ENCODE measurements around the gene DNAJC15. TPM values are rescaled to one million over a fixed set of nuclear protein-coding genes. Genes with fewer than 3 reads are reported as not detected.

The DNAJC15 gene
- polyA plus RNA-seq, 1 donor (not counting 4 experiments of a cell fraction or from before 2014, with no cell fraction given), result 38.5 TPM

- Histone ChIP-seq H3K79me2 (ENCODE audit: control insufficient read depth, insufficient read depth, low read length) (no peaks in the 10 kb centered on the region), H3K9me3 (ENCODE audit: control insufficient read depth, low read depth, low read length) (no peaks in the 10 kb centered on the region), H4K20me1 (ENCODE audit: control insufficient read depth, extremely low read depth, insufficient read depth, low read length) (no peaks in the 10 kb centered on the region), H3K36me3 (ENCODE audit: control insufficient read depth in 2 of 2, extremely low read depth in 1 of 2, insufficient read depth in 2 of 2, low read length in 2 of 2) (no peaks in the 10 kb centered on the region), H3K27me3 (ENCODE audit: control insufficient read depth, extremely low read depth, insufficient read depth, low read length) (no peaks in the 10 kb centered on the region), H2AFZ (ENCODE audit: control insufficient read depth, low read length) (no peak overlapping the region), H3K4me2 (ENCODE audit: control insufficient read depth, extremely low read depth, insufficient read depth, low read depth, low read length) (no peak overlapping the region), H3K4me3 (ENCODE audit: control insufficient read depth in 2 of 3, extremely low read depth in 1 of 3, insufficient read depth in 2 of 3, low read depth in 1 of 3, low read length in 3 of 3) (no peak overlapping the region), H3K27ac (ENCODE audit: control insufficient read depth, insufficient read depth, low read length) (no peak overlapping the region), H3K9ac (ENCODE audit: control insufficient read depth, extremely low read depth, insufficient read depth, low read length) (no peak overlapping the region), H3K9me1 (ENCODE audit: control insufficient read depth, extremely low read depth, insufficient read depth, low read length) (no peaks in the 10 kb centered on the region), H3K4me1 (ENCODE audit: control insufficient read depth, extremely low read depth, insufficient read depth, low read length) (no peaks in the 10 kb centered on the region)
- dilution Hi-C loops (cut with MboI; ENCODE audit: extremely low pct_ligation_motif_present, low sequenced_read_pairs), result no loop called here
- no peak for DNase-seq (ENCODE audit: low read depth, low spot score)
- FAIRE-seq, result no peak
- TF ChIP-seq, protein P1, sequence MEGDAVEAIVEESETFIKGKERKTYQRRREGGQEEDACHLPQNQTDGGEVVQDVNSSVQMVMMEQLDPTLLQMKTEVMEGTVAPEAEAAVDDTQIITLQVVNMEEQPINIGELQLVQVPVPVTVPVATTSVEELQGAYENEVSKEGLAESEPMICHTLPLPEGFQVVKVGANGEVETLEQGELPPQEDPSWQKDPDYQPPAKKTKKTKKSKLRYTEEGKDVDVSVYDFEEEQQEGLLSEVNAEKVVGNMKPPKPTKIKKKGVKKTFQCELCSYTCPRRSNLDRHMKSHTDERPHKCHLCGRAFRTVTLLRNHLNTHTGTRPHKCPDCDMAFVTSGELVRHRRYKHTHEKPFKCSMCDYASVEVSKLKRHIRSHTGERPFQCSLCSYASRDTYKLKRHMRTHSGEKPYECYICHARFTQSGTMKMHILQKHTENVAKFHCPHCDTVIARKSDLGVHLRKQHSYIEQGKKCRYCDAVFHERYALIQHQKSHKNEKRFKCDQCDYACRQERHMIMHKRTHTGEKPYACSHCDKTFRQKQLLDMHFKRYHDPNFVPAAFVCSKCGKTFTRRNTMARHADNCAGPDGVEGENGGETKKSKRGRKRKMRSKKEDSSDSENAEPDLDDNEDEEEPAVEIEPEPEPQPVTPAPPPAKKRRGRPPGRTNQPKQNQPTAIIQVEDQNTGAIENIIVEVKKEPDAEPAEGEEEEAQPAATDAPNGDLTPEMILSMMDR (optimal IDR thresholded peaks at IDR 0.05 in 1 of 3, IDR thresholded peaks at IDR 0.05 in 1 of 3, conservative IDR thresholded peaks at IDR 0.05 in 1 of 3; ENCODE audit: extremely low read depth in 1 of 3, insufficient read depth in 2 of 3, low read length in 3 of 3), result no peak
- no peak for TF ChIP-seq EZH2 (IDR thresholded peaks at IDR 0.05; ENCODE audit: low read length)
Measured at GRCh38 chr13:43122791-43123190, 99.4 kb downstream of the DNAJC15 start.

- no peaks in the 10 kb centered on the region for H3K36me3 ChIP-seq (ENCODE audit: control insufficient read depth in 2 of 2, extremely low read depth in 1 of 2, insufficient read depth in 2 of 2, low read length in 2 of 2)
- no peak overlapping the region for H3K27ac ChIP-seq (ENCODE audit: control insufficient read depth, insufficient read depth, low read length)
- no peak overlapping the region for H3K4me2 ChIP-seq (ENCODE audit: control insufficient read depth, extremely low read depth, insufficient read depth, low read depth, low read length)
- TF ChIP-seq, protein P1 (optimal IDR thresholded peaks at IDR 0.05 in 1 of 3, IDR thresholded peaks at IDR 0.05 in 1 of 3, conservative IDR thresholded peaks at IDR 0.05 in 1 of 3; ENCODE audit: extremely low read depth in 1 of 3, insufficient read depth in 2 of 3, low read length in 3 of 3), result no peak
- no peak for TF ChIP-seq EZH2 (IDR thresholded peaks at IDR 0.05; ENCODE audit: low read length)
- no peak overlapping the region for H3K4me3 ChIP-seq (ENCODE audit: control insufficient read depth in 2 of 3, extremely low read depth in 1 of 3, insufficient read depth in 2 of 3, low read depth in 1 of 3, low read length in 3 of 3)
- H3K27me3 ChIP-seq (ENCODE audit: control insufficient read depth, extremely low read depth, insufficient read depth, low read length), result peaks cover 6% of the 10 kb centered on the region
- H3K9ac ChIP-seq (ENCODE audit: control insufficient read depth, extremely low read depth, insufficient read depth, low read length), result no peak overlapping the region
- DNase-seq (ENCODE audit: low read depth, low spot score) (no peak), FAIRE-seq (no peak)
- no peaks in the 10 kb centered on the region for H4K20me1 ChIP-seq (ENCODE audit: control insufficient read depth, extremely low read depth, insufficient read depth, low read length)
- dilution Hi-C loops (cut with MboI; ENCODE audit: extremely low pct_ligation_motif_present, low sequenced_read_pairs), result no loop called here
- H2AFZ ChIP-seq (ENCODE audit: control insufficient read depth, low read length), result no peak overlapping the region
- no peaks in the 10 kb centered on the region for H3K9me3 ChIP-seq (ENCODE audit: control insufficient read depth, low read depth, low read length)
- no peaks in the 10 kb centered on the region for H3K79me2 ChIP-seq (ENCODE audit: control insufficient read depth, insufficient read depth, low read length)
- H3K9me1 ChIP-seq (ENCODE audit: control insufficient read depth, extremely low read depth, insufficient read depth, low read length), result no peaks in the 10 kb centered on the region
- no peaks in the 10 kb centered on the region for H3K4me1 ChIP-seq (ENCODE audit: control insufficient read depth, extremely low read depth, insufficient read depth, low read length)
Measured at GRCh38 chr13:43123856-43124255, 100.5 kb downstream of the DNAJC15 start.

Data from keratinocyte (primary cell).